Measurements from ENCODE around the gene NAB2.

DNA sequence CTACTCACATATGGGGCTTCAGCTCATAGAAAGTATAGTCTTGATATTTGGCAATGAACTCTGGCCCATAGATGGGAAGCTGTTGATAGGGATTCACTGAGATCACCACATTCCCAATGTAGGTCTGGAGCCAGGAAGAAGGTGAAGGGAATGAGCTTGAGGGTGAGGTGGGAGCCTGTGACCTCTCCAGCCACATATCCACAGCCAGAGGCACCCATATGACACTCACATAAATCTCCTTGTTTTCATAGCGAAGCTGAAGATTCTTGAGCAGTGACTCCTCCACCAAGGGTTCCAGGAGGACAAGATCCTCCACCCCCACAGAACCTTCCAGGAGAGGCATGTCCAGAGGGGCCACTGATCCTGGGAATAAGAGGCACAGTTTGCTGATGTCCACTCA lies 40.9 kb upstream of the NAB2 start:
- TF ChIP-seq, protein P1, sequence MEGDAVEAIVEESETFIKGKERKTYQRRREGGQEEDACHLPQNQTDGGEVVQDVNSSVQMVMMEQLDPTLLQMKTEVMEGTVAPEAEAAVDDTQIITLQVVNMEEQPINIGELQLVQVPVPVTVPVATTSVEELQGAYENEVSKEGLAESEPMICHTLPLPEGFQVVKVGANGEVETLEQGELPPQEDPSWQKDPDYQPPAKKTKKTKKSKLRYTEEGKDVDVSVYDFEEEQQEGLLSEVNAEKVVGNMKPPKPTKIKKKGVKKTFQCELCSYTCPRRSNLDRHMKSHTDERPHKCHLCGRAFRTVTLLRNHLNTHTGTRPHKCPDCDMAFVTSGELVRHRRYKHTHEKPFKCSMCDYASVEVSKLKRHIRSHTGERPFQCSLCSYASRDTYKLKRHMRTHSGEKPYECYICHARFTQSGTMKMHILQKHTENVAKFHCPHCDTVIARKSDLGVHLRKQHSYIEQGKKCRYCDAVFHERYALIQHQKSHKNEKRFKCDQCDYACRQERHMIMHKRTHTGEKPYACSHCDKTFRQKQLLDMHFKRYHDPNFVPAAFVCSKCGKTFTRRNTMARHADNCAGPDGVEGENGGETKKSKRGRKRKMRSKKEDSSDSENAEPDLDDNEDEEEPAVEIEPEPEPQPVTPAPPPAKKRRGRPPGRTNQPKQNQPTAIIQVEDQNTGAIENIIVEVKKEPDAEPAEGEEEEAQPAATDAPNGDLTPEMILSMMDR (IDR thresholded peaks at IDR 0.05), result no peak
- TF ChIP-seq POLR2A (IDR thresholded peaks at IDR 0.05; ENCODE audit: low read depth) (no peak), POLR2AphosphoS5 (IDR thresholded peaks at IDR 0.05) (no peak)
